Ovary (tissue), 9 donors: ENCODE data around the gene PCDHGB4. TPM values are rescaled to one million over a fixed set of nuclear protein-coding genes. Genes with fewer than 3 reads are reported as not detected.

Experiments used
- DNase-seq, 5 donors: peaks; one replicate each; pipeline ENCODE4 v3.0.0-alpha.2; 2019 to 2020
- H3K27ac ChIP-seq, 2 donors: fragments of 200-600 bp; one replicate each; pipeline versions ENCODE4 v1.5.1 to v1.8.0; 2019 to 2022
- H3K27me3 ChIP-seq: fragments of 200-600 bp; one replicate; pipeline ENCODE4 v1.8.0; 2022
- H3K36me3 ChIP-seq: fragments of 200-600 bp; sonication (generic); one replicate; pipeline ENCODE4 v1.5.1; 2019
- H3K4me1 ChIP-seq: one replicate; pipeline ENCODE4 v1.8.1; 2013; ENCODE audit warnings: mild to moderate bottlenecking, moderate library complexity; ENCODE audit not compliant: insufficient read depth
- H3K4me3 ChIP-seq: fragments of 200-600 bp; sonication (generic); one replicate; pipeline ENCODE4 v1.5.1; 2017
- H3K9me3 ChIP-seq, 2 donors: fragments of 200-600 bp in 1 of 2; sonication (generic) in 1 of 2; one replicate each; pipeline versions ENCODE4 v1.5.1 to v1.8.1; 2013 to 2019; ENCODE audit warnings: mild to moderate bottlenecking in 1 of 2, moderate library complexity in 1 of 2
- CTCF ChIP-seq, 3 donors: fragments of 450-650 bp in 2 of 3; fragments of 200-600 bp in 1 of 3; IDR thresholded peaks; one replicate each; pipeline versions ENCODE4 v1.5.1 to v1.8.0; 2016 to 2022; ENCODE audit warnings: antibody characterized with exemption in 3 of 3, mild to moderate bottlenecking in 1 of 3
- EP300 ChIP-seq: sonication (generic); formaldehyde crosslinking; IDR thresholded peaks from one replicate; pipeline ENCODE4 v1.6.1; 2017; ENCODE audit warnings: antibody characterized with exemption
- POLR2A ChIP-seq: fragments of 450-650 bp; IDR thresholded peaks from one replicate; pipeline ENCODE4 v1.6.1; 2017; ENCODE audit warnings: antibody characterized with exemption, mild to moderate bottlenecking, moderate library complexity
- WGBS, 3 donors: extraction: QIAGEN DNeasy Blood & Tissue Kit in 1 of 3; methylation state at CpG; one replicate each; pipeline versions ENCODE4 v1.1.5 to v1.1.7; 2013 to 2017; 5-methylcytosine and 5-hydroxymethylcytosine counted together
- intact Hi-C, 4 donors: fragments of 100-400 bp; cut with DNase I; formaldehyde crosslinking; loops; one replicate each; pipeline versions ENCODE4 v1.11.0 to v1.15.1; 2022 to 2023
- polyA plus RNA-seq, 2 donors: library from polyadenylated mRNA; stranded (reverse); fragments of 200-250 nt in 1 of 2; fragments of 350-450 nt in 1 of 2; fragmentation: Illumina TruSeq in 1 of 2; extraction: RNeasy Lipid Tissue Mini Kit (QIAGEN cat#74804) in 1 of 2; gene quantifications; one replicate each; pipeline ENCODE4 v1.2.3, GENCODE V29; 2013 to 2014
- total RNA-seq, 7 donors: library from RNA; depleted of rRNA in 2 of 7; stranded (reverse); fragments of >200 nt in 2 of 7; fragmentation: NEBNext Ultra II Directional in 3 of 7; extraction: Animal tissue kit (Norgen Biotek cat#: 25700) in 3 of 7; gene quantifications; one replicate each; pipeline versions ENCODE4 v1.1.0 to v1.2.4, GENCODE V29; 2016 to 2023
- donor health status: DM: no; HTN: no; CAD: no; lungs with moderate emphysema.
- donor health status: DM: no; HTN: no; CAD: no.
- donor health status: Bipolar disorder and iron deficiency.
- donor health status: DM: yes; HTN: yes; CAD: no.
- donor health status: DM: no; HTN: no; CAD: no.
- donor health status: DM: yes; HTN: yes; CAD: no.

Gene PCDHGB4
- total and polyA plus RNA-seq, 9 donors: 2.1 to 12.0 (median 7.9) TPM

- Histone ChIP-seq H3K27ac (no peak overlapping the region), H3K36me3 (no peaks in the 10 kb centered on the region), H3K4me3 (no peak overlapping the region), H3K4me1 (no peaks in the 10 kb centered on the region), H3K9me3 (peaks cover 7 to 52% of the 10 kb centered on the region in 2 donors), H3K27me3 (no peaks in the 10 kb centered on the region)
- intact Hi-C loops: no loop called here
- 42 to 66% (median 46%) methylated on average over 19 of the region's 19 CpGs for WGBS, 3 donors
- no peak for DNase-seq
- TF ChIP-seq EP300: no peak
- TF ChIP-seq CTCF (IDR thresholded peaks at IDR 0.05): no peak
- no peak for TF ChIP-seq POLR2A
Measured at GRCh38 chr5:141356950-141357349, 30.5 kb upstream of the PCDHGB4 start.

- WGBS, 3 donors: 17 to 25% (median 19%) methylated on average over 24 of the region's 24 CpGs
- H3K4me1 ChIP-seq: no peaks in the 10 kb centered on the region
- peaks cover 7 to 64% of the 10 kb centered on the region in 2 donors for H3K9me3 ChIP-seq
- H3K4me3 ChIP-seq: peak within 1 kb of the TSS; percentile 22
- TF ChIP-seq POLR2A: no peak
- no peak for TF ChIP-seq EP300
- no peak for TF ChIP-seq CTCF (IDR thresholded peaks at IDR 0.05)
- intact Hi-C loops: no loop called here
- no peak within 1 kb of the TSS for H3K27ac ChIP-seq
- no peaks in the 10 kb centered on the region for H3K36me3 ChIP-seq
- no peak for DNase-seq
- H3K27me3 ChIP-seq: no peaks in the 10 kb centered on the region
Measured at GRCh38 chr5:141359790-141360426, 27.6 kb upstream of the PCDHGB4 start, which contains the start of gene PCDHGB2. Gene PCDHGB2, plus strand, starts transcription at chr5:141359994. Its CDS starts 142 bp downstream, at chr5:141360136.

- Histone ChIP-seq H3K36me3 (no peaks in the 10 kb centered on the region), H3K27me3 (no peaks in the 10 kb centered on the region), H3K9me3 (peaks cover 7 to 64% of the 10 kb centered on the region in 2 donors), H3K4me3 (no peak overlapping the region), H3K27ac (no peak overlapping the region), H3K4me1 (no peaks in the 10 kb centered on the region)
- intact Hi-C loops: no loop called here
- TF ChIP-seq POLR2A (no peak), EP300 (no peak), CTCF (IDR thresholded peaks at IDR 0.05) (no peak)
- no peak for DNase-seq
- WGBS, 3 donors: 31 to 43% (median 39%) methylated on average over 15 of the region's 15 CpGs
Measured at GRCh38 chr5:141360685-141361084, 26.8 kb upstream of the PCDHGB4 start.

- intact Hi-C loops: no loop called here
- H3K27ac ChIP-seq: no peak overlapping the region
- no peak for DNase-seq
- no peaks in the 10 kb centered on the region for H3K4me1 ChIP-seq
- no peak overlapping the region for H3K4me3 ChIP-seq
- TF ChIP-seq EP300 (no peak), CTCF (IDR thresholded peaks at IDR 0.05) (no peak), POLR2A (no peak)
- peaks cover 0 to 56% of the 10 kb centered on the region in 2 donors for H3K9me3 ChIP-seq
- no peaks in the 10 kb centered on the region for H3K36me3 ChIP-seq
- no peaks in the 10 kb centered on the region for H3K27me3 ChIP-seq
Measured at GRCh38 chr5:141362719-141363118, 24.8 kb upstream of the PCDHGB4 start.
